Measurements from ENCODE around the gene RSU1.

Gene RSU1

DNA sequence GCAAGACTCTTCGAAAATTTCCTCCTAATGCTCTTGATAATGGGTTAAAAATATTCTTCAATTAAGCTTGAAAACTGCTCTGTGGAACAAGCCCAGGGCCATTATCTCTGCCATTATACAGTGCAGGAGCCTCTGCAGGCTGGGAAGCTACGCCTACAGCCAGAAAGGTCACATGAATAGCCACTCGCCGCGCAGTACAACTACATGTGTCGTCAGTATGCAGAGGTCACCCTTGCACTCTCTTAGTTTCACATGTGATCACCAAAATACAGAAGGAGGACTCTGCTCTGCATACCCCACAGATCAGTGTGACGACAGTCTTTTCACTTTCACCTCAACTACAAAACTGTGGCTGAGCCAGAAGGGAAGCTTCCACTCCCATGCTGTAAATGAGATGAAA is 153.8 kb downstream of the RSU1 start:
- no peak for DNase-seq

- DNase-seq, result no peak
Measured at GRCh38 chr10:16662923-16663322, 154.3 kb downstream of the RSU1 start.

DNA sequence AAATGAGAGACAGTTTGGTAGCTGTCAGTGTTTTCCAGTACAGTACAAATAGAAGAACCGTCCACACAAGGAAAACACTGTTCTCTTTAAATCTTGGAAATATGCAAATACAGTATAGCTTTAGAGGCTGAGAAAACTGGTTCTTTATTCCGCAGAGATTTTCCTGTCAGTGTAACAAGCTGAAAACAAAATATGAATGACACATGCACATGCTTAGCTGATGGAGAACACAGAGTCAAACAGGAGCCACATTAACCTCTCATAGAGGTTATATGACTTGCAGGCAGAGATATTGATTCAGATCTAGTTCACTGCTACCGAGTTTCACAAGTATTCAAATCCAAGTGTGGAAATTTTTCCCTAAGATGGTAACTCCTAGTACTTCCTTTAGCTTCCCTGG is 160.3 kb downstream of the RSU1 start:
- DNase-seq, result no peak

DNA sequence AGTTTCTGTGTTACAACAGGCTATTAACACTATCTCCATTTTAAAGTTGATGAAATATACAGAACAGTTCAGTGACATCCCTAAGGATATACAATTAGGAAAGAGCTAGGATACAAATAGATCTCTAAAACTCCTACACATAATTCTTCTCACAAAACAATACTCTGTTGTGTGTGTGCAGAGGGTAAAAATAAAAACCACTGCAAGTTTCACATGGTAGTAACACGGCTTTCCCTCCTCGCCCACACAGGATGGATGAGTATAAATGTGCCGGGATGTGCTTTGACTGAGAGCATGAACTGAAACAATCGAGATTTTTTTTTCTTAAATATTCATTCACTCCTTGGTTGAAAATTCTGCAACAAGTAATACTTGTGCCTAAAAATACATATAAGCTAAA is 164.0 kb downstream of the RSU1 start:
- no peak for DNase-seq

GRCh38 chr10:16652154-16652553 is 165.1 kb downstream of the RSU1 start:
- no peak for DNase-seq

DNA sequence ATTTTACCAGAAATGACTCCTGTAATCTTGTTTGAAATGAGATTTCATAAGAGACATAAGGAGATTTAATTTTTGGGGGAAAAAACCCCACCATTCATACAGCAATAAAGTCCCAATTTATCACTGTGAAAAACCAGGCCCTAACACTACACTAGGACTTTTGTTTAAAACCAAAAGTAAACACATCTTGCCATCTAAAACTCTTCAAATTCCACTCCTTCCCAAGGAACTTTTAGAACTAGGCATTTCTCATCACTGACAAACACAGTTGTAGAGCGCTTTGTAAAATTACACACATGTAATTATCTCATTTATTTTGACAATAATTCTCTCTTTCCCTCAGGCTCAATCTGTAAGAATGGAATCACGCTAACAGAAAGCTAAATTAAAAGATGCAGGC is 167.5 kb downstream of the RSU1 start:
- DNase-seq, result no peak

- DNase-seq, result no peak
Measured at GRCh38 chr10:16648366-16648765, 168.9 kb downstream of the RSU1 start.

DNA sequence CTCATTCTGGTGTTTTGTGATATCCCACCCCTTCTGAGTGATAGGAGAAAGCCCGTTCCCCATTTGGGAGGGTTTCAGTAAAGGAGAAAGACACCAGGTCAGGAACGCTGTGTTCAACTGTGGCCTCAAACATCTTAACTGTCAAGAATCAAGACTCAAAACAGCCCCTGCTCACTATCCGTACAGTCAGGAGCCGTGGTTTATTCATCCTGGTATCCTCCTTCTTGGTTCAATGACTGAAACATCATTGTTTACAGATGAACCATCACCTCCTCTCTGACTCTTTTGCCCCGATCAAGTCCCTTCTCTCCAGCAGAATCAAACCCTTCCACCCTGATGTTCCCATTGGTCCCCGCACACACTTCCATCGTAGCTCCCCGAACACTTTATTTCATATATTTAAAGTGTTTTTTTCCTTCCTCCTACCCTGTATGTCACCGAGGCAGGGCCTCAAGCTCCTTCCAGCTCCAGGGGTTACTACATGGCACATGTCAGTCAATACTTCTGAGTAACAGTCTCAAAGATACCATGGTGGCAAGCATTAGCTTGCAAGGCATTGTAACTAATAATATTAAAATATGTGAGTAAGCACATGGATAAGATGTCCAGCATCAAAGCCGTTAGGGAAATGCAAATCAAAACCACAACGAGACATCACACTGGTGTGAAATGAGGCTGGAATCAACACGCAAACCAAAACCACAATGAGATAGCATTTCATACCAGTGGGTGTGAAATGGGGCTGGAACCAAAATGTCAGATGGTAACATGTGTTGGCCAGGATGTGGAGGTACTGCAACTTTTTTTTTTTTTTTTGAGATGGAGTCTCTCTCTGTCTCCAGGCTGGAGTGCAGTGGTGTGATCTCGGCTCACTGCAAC is 170.8 kb downstream of the RSU1 start:
- DNase-seq, result no peak

DNA sequence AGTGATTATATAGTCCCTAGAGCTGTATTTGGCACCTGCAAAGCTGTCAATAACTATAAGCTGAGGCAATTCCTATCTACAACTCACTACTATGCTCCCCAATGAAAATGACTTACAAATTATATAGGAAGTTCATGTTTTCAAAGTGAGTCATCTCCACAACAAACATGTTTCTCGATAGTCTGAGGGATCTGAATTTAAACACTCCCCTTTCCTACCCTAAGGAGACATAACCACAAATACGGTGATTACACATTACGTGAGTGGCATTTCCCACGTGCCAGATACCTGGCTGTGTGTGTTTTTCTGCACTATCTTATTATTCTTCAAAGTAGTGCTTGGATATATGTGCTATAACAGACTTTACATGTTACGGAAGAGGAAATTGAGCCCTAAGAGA is 173.1 kb downstream of the RSU1 start:
- DNase-seq, result no peak

DNA sequence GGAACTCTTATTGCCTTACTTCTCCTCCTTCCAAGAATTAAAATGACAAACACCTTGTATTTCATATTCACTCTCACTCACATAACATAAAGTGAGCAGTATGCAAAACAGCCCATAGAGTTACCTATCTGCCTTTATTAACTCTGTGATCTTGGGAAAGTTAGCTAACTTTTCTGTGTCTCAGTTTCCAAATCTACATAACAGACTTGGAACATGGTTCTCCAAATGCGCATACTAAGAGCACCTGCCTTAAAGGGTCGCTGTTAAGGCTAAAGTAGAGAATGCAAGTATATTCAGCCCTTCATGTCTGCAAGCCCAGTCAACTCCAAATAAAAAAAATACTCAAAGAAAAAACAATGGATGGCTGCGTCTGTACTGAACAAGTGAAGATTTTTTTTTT is 173.7 kb downstream of the RSU1 start:
- DNase-seq, result no peak

GRCh38 chr10:16640153-16640552 is 177.1 kb downstream of the RSU1 start:
- no peak for DNase-seq

GRCh38 chr10:16639471-16639870 is 177.8 kb downstream of the RSU1 start:
- DNase-seq, result no peak

- no peak for DNase-seq
Measured at GRCh38 chr10:16632996-16633395, 184.2 kb downstream of the RSU1 start.

DNA sequence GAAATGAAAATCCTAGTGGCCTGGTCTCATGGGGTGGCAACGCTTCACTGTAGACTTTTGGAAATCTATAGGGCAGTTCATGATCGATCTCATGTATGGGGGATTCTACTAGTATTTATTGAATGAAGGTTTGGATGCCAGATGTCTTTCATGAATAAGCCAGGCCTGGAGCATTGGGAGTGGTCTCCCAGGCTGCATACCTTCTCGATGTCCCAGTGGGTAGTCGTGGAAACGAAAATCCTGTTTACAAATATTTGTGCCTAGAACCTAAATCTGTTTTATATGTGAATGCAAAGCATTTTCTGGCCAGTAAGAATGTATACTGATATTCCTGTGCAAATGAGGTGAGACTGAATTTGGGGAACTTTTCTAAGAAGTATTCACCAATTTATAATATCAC is 190.5 kb downstream of the RSU1 start:
- no peak for DNase-seq

DNA sequence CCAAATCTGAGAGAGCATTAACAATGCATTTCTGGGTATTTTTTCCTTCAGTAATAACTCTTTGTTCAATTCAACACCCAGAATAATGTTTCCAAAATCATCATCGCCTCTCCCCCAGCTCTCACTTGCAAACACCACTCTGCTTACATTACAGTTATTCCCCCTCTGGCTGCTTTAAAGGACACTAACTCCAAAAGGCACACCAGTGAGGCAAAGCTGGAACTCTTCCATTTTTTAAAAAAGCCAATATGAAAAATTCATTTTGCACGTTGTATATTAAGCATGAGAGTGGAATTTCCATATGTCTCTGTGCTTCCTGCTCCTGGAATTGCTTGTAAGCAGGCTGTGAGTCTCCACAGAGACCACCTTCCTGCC is 204.3 kb downstream of the RSU1 start:
- no peak for DNase-seq

- no peak for DNase-seq
Measured at GRCh38 chr10:16612115-16612980, 204.9 kb downstream of the RSU1 start.

- DNase-seq, result no peak
Measured at GRCh38 chr10:16611037-16611436, 206.2 kb downstream of the RSU1 start.

DNA sequence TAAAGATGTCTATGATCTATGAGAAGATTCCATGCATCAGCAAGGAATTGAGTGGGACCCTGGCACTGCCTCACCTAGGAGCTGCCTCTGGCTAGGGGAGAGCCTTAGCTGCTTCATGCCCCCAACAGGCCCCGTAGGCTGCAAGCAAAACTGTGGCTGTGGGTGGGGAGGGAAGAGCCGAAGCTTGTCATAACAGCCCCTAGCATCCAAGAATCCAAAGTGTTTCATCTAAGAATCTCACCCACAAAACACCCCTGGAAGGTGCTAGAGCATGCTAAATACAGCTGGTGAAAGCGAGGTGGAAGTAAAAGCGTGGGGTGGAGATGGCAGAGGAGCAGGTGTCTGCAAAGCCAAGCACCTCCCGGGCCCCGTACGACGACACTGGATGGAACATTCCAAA is 208.0 kb downstream of the RSU1 start:
- DNase-seq, result no peak

DNA sequence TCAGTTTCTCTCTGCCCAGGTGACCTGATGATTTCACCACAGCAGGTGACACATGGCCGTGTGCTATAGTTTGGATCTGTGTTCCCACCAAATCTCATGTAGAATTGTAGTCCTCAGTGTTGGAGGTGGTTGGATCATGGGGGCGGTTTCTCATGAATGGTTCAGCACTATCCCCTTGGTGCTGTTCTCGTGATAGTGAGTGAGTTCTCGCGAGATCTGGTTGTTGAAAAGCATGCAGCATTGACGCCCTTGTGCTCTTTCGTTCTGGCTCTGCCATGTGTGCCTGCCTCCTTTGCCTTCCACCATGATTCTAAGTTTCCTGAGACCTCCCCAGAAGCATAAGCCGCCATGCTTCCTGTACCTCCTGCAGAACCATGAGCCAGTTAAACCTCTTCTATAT is 210.3 kb downstream of the RSU1 start:
- no peak for DNase-seq

GRCh38 chr10:16606421-16606820 is 210.8 kb downstream of the RSU1 start:
- DNase-seq, result no peak

- DNase-seq, result no peak
Measured at GRCh38 chr10:16603308-16603707, 213.9 kb downstream of the RSU1 start.

- no peak for DNase-seq
Measured at GRCh38 chr10:16602104-16602775, 215.0 kb downstream of the RSU1 start.

DNA sequence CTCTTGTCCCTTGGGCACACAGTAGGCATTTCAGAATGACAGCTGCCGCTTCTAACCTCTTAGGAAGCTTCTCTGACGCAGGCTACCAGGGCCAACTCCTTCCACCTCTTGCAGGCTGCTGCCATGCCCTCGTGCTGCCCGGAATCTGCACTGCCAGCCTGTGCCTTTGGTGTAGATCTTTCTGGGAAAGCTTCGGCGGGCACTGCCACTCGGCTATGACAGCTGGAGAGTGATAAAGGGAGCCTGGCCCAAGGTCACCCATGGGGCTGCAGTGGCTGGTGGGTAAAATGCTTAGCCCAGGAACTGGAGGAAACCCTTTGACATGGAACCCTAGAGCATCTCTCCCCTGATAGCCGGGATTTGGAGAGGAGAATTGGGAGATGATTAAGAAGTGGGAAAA is 217.6 kb downstream of the RSU1 start:
- no peak for DNase-seq

DNA sequence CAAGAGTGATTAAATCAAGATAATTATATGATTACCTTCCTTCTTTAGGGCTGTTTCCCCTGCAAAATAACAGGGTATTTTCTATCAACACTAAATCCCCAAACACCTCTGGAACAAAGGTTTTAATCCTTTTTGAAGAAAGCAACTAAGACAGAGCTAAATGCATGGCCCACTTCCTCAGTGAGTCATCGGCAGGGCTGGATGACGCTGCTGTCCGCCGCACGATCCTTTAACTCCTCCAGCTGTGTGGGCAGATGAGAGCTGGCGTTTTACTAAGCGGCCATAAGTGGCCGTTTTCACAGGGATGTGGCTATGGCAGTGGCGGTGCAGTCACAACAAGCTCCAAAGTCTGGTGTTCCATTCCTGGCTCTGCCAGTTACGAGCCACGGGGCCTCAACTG is 219.6 kb downstream of the RSU1 start:
- DNase-seq, result no peak
